ENCODE results near the gene ZNF750.

- no peak for TF ChIP-seq GATA2 (IDR thresholded peaks at IDR 0.05; ENCODE audit: low read depth, low read length)
- no peak for TF ChIP-seq GATA3 (IDR thresholded peaks at IDR 0.05; ENCODE audit: low read depth, low read length)
These were observed 26.3 kb downstream of the ZNF750 start for GRCh38 chr17:82813299-82814051.

Data from SH-SY5Y (cell line).